Caco-2 (cell line): ENCODE data around the gene NDUFA8. TPM values are rescaled to one million over a fixed set of nuclear protein-coding genes. Genes with fewer than 3 reads are reported as not detected.

Source experiments
- BruUV-seq: library from RNA; stranded (reverse); fragments of 400-500 nt; replicated peaks from 2 replicates; lab custom pipeline; 2021; lab: Mats Ljungman, UMichigan
- CTCF ChIA-PET: fragments of 300-600 bp; sonication (Branson Sonifier 250); formaldehyde crosslinking; loops from one replicate; lab custom pipeline; 2022; ENCODE audit warnings: antibody characterized with exemption; lab: Charles Lee
- POLR2A ChIA-PET: fragments of 300-600 bp; sonication (Branson Sonifier 250); formaldehyde crosslinking; loops from one replicate; lab custom pipeline; 2022; ENCODE audit warnings: antibody characterized with exemption; lab: Charles Lee
- DNase-seq, 2 experiments: peaks; one replicate each; pipeline versions ENCODE4 v3.0.0 to v3.0.0-alpha.2; 2020 to 2022
- H3K27me3 ChIP-seq: replicated peaks from 2 replicates; pipeline ENCODE4 v1.6.0; 2011; ENCODE audit warnings: low read length; ENCODE audit not compliant: control insufficient read depth, insufficient read depth
- H3K36me3 ChIP-seq: 2 replicates; pipeline ENCODE4 v1.5.1; 2011; ENCODE audit warnings: low read length; ENCODE audit not compliant: control insufficient read depth, insufficient read depth
- H3K4me1 ChIP-seq: fragments of 250-450 bp; sonication (Bioruptor Pico); 2 replicates; pipeline ENCODE4 v1.5.1; 2020; ENCODE audit warnings: mild to moderate bottlenecking
- H3K4me3 ChIP-seq: 2 replicates; pipeline ENCODE4 v1.5.1; 2011; ENCODE audit warnings: low read depth, mild to moderate bottlenecking, control low read depth, low read length
- H3K9me3 ChIP-seq: fragments of 250-450 bp; sonication (Bioruptor Pico); 2 replicates; pipeline ENCODE4 v1.5.1; 2020; ENCODE audit warnings: mild to moderate bottlenecking, moderate library complexity
- H3K27ac Mint-ChIP-seq: one replicate; pipeline ENCODE4 v1.8.0; 2022; ENCODE audit warnings: mixed read lengths; ENCODE audit not compliant: unreplicated experiment
- H3K27me3 Mint-ChIP-seq: one replicate; pipeline ENCODE4 v1.8.0; 2022; ENCODE audit warnings: mixed read lengths; ENCODE audit not compliant: insufficient read depth, unreplicated experiment
- H3K36me3 Mint-ChIP-seq: one replicate; pipeline ENCODE4 v1.8.0; 2022; ENCODE audit warnings: mild to moderate bottlenecking, mixed read lengths; ENCODE audit not compliant: insufficient read depth, unreplicated experiment
- H3K4me1 Mint-ChIP-seq: one replicate; pipeline ENCODE4 v1.8.0; 2022; ENCODE audit warnings: low read depth, mixed read lengths; ENCODE audit not compliant: unreplicated experiment
- H3K4me3 Mint-ChIP-seq: one replicate; pipeline ENCODE4 v1.8.0; 2022; ENCODE audit warnings: mild to moderate bottlenecking, moderate library complexity, mixed read lengths; ENCODE audit not compliant: unreplicated experiment
- H3K9me3 Mint-ChIP-seq: one replicate; pipeline ENCODE4 v1.8.0; 2022; ENCODE audit warnings: mixed read lengths; ENCODE audit not compliant: unreplicated experiment
- intact Hi-C: fragments of 100-400 bp; cut with micrococcal nuclease; formaldehyde crosslinking; loops from one replicate; pipeline ENCODE4 v1.10.0; 2022; ENCODE audit not compliant: unreplicated experiment
- total RNA-seq: library from RNA; stranded (reverse); gene quantifications from 2 replicates; pipeline ENCODE4 v1.2.3, GENCODE V29; 2022
- TF ChIP-seq, protein P1 (sequence below), 2 experiments: fragments of 200-600 bp in 1 of 2; IDR thresholded peaks; 1 replicate in 1 of 2; 2 replicates in 1 of 2; pipeline versions ENCODE4 v1.5.1 to v1.8.0; 2011 to 2022; ENCODE audit warnings: antibody characterized with exemption in 1 of 2, control low read depth in 1 of 2, inconsistent platforms in 1 of 2, low read depth in 1 of 2, low read length in 1 of 2, mild to moderate bottlenecking in 1 of 2, moderate library complexity in 1 of 2; ENCODE audit not compliant: insufficient read depth in 1 of 2, severe bottlenecking in 1 of 2, unreplicated experiment in 1 of 2

NDUFA8 gene
- total RNA-seq, 1 experiment from 2014 or later = 58.0 TPM

GRCh38 chr9:122195875-122196274, 36.3 kb upstream of the NDUFA8 start:
- no peak for DNase-seq
- H3K27me3 ChIP-seq = no peaks in the 10 kb centered on the region
- ChIA-PET CTCF (no interaction called here), POLR2A (no interaction called here)
- intact Hi-C loops = no loop called here
- H3K9me3 Mint-ChIP-seq = no peaks in the 10 kb centered on the region
- H3K4me3 Mint-ChIP-seq = no peak overlapping the region
- H3K36me3 Mint-ChIP-seq = no peaks in the 10 kb centered on the region
- peaks cover 12% of the 10 kb centered on the region; the same call in 1 of the 2 replicates for H3K4me1 ChIP-seq
- H3K27ac Mint-ChIP-seq = no peak overlapping the region
- TF ChIP-seq, protein P1, sequence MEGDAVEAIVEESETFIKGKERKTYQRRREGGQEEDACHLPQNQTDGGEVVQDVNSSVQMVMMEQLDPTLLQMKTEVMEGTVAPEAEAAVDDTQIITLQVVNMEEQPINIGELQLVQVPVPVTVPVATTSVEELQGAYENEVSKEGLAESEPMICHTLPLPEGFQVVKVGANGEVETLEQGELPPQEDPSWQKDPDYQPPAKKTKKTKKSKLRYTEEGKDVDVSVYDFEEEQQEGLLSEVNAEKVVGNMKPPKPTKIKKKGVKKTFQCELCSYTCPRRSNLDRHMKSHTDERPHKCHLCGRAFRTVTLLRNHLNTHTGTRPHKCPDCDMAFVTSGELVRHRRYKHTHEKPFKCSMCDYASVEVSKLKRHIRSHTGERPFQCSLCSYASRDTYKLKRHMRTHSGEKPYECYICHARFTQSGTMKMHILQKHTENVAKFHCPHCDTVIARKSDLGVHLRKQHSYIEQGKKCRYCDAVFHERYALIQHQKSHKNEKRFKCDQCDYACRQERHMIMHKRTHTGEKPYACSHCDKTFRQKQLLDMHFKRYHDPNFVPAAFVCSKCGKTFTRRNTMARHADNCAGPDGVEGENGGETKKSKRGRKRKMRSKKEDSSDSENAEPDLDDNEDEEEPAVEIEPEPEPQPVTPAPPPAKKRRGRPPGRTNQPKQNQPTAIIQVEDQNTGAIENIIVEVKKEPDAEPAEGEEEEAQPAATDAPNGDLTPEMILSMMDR (IDR thresholded peaks at IDR 0.05; ENCODE audit: insufficient read depth in 1 of 2, low read depth in 1 of 2, low read length in 1 of 2, severe bottlenecking in 1 of 2, unreplicated experiment in 1 of 2) = no peak
- H3K27me3 Mint-ChIP-seq = no peaks in the 10 kb centered on the region
- H3K4me3 ChIP-seq = no peak overlapping the region
- BruUV-seq = no TSS peak
- H3K9me3 ChIP-seq = no peaks in the 10 kb centered on the region
- H3K4me1 Mint-ChIP-seq = peaks cover 12% of the 10 kb centered on the region
- H3K36me3 ChIP-seq = no peaks in the 10 kb centered on the region

DNA sequence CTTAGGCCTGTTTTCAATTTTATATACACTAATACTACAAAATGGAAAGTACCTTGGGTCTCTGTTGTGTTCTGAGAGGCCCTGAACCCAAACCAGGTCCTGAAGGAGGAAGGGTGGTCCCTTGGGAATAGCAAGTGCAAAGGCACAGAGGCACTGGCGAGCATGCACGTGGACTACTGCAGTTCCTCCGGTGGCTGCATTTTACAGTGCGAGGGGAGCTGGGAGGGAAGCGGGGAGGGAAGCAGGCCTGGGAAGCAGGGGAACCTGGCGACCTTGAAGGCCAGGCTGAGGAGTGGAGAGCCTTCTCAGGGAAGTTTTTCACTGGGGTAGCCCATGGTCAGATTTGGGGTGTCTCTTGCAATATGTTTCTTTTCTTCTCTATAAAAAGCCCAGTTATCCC, 34.1 kb upstream of the NDUFA8 start:
- ChIA-PET CTCF (no interaction called here), POLR2A (no interaction called here)
- Histone ChIP-seq H3K4me1 (peaks cover 12% of the 10 kb centered on the region; the same call in 1 of the 2 replicates), H3K36me3 (no peaks in the 10 kb centered on the region), H3K27me3 (no peaks in the 10 kb centered on the region), H3K4me3 (no peak overlapping the region), H3K9me3 (no peaks in the 10 kb centered on the region)
- Mint-ChIP-seq H3K9me3 (no peaks in the 10 kb centered on the region), H3K4me1 (peaks cover 12% of the 10 kb centered on the region), H3K4me3 (no peak overlapping the region), H3K36me3 (no peaks in the 10 kb centered on the region), H3K27me3 (no peaks in the 10 kb centered on the region), H3K27ac (no peak overlapping the region)
- BruUV-seq = no TSS peak
- intact Hi-C loops = no loop called here
- DNase-seq = no peak
- TF ChIP-seq, protein P1 (IDR thresholded peaks at IDR 0.05; ENCODE audit: insufficient read depth in 1 of 2, low read depth in 1 of 2, low read length in 1 of 2, severe bottlenecking in 1 of 2, unreplicated experiment in 1 of 2) = no peak

DNA sequence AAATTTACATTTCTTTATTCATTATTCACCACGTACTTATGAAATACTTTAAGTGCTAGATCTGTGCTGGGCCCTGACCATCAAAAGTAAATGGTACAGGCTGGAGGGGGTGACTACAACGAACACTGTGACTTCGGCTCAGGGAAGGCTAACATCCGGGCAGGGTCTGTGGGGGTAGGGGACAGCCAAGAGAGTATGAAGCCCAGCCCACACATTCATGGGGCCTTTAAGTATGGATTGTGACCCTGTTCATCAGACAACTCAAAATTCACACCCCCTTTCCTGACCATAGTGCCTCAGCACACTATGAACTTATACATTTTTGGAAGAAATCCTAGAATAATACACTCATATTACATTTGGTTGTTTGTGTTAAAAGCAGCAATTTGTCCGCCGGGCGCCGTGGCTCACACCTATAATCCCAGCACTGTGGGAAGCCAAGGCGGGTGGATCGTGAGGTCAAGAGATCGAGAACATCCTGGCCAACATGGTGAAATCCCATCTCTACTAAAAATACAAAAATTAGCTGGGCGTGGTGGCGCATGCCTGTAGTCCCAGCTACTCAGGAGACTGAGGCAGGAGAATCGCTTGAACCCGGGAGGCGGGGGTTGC, 33.4 kb upstream of the NDUFA8 start:
- Histone ChIP-seq H3K4me3 (no peak overlapping the region), H3K27me3 (no peaks in the 10 kb centered on the region), H3K4me1 (peaks cover 9% of the 10 kb centered on the region; the same call in 1 of the 2 replicates), H3K9me3 (no peaks in the 10 kb centered on the region), H3K36me3 (no peaks in the 10 kb centered on the region)
- no peaks in the 10 kb centered on the region for H3K27me3 Mint-ChIP-seq
- H3K9me3 Mint-ChIP-seq = no peaks in the 10 kb centered on the region
- peaks cover 6% of the 10 kb centered on the region for H3K4me1 Mint-ChIP-seq
- CTCF ChIA-PET = interaction anchor here (0.6 to 1.8 kb wide), 5 partner anchors 21 to 172 kb away, joined by 3 to 15 read pairs (median 5); no protein-coding TSS in a partner anchor
- no peak overlapping the region for H3K27ac Mint-ChIP-seq
- BruUV-seq = no TSS peak
- intact Hi-C loops = loop anchor here (1.0 kb wide), 1 partner anchor 68 kb away; no protein-coding TSS in a partner anchor
- TF ChIP-seq, protein P1 (IDR thresholded peaks at IDR 0.05; ENCODE audit: insufficient read depth in 1 of 2, low read depth in 1 of 2, low read length in 1 of 2, severe bottlenecking in 1 of 2, unreplicated experiment in 1 of 2) = no peak
- no peak overlapping the region for H3K4me3 Mint-ChIP-seq
- POLR2A ChIA-PET = no interaction called here
- DNase-seq = no peak
- no peaks in the 10 kb centered on the region for H3K36me3 Mint-ChIP-seq
